ENCODE results near the gene ENTPD7. TPM values are rescaled to one million over a fixed set of nuclear protein-coding genes. Genes with fewer than 3 reads are reported as not detected.

The ENTPD7 gene
- total RNA-seq, 1 experiment from 2014 or later = 11.4 TPM

DNA sequence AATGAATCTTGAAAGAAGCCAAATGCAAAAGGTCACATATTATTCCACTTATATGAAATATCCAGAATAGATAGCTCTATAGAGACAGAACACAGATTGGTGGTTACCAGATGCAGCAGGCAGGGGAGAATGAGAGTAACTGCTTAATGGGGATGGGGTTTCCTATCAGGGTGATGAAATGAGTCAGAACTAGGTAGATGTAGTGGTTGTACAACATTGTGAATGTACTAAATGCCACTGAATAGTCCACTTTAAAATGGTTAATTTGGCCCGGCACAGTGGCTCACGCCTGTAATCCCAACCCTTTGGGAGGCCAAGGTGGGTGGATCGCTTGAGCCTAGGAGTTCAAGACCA, 29.7 kb upstream of the ENTPD7 start (continued):
- TF ChIP-seq ESRRA (CRISPR knock-in tag; IDR thresholded peaks at IDR 0.05; ENCODE audit: borderline replicate concordance) (no peak), SP1 (CRISPR knock-in tag; conservative IDR thresholded peaks at IDR 0.05) (no peak), JAZF1 (CRISPR knock-in tag; IDR thresholded peaks at IDR 0.05) (no peak), TCF7 (CRISPR knock-in tag; IDR thresholded peaks at IDR 0.05; ENCODE audit: low read depth) (no peak)

DNA sequence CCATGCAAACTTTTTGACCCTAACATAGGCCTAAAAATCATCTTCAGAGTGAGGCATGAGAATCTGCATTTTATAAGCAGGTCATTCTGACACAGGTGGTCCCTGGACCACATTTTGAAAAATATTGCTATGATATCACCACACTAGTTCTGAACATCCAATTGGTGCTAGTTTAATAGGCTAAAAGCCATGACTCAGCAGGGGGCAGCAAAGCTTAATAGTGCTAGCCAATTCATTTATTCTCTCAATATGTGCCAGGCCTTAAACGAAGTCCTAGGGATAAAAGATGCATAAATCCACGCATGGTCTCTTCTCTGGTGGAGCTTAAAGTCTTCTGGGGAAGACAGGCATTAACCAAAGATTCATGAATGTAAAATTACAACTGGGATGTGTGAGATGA, 28.9 kb upstream of the ENTPD7 start:
- no peak overlapping the region for H3K27ac Mint-ChIP-seq
- H3K9me3 Mint-ChIP-seq = peaks cover 2% of the 10 kb centered on the region
- ATAC-seq (no peak), DNase-seq (ENCODE audit: low spot score) (no peak)
- no peak overlapping the region for H3K4me3 Mint-ChIP-seq
- H3K36me3 Mint-ChIP-seq = no peaks in the 10 kb centered on the region
- H3K27me3 Mint-ChIP-seq (ENCODE audit: low read depth) = no peaks in the 10 kb centered on the region; the same call in none of the 2 replicates
- H3K4me1 Mint-ChIP-seq = peaks cover 8% of the 10 kb centered on the region
- POLR2A ChIA-PET = no interaction called here
- CTCF ChIA-PET = no interaction called here
- TF ChIP-seq GTF2I (CRISPR knock-in tag; conservative IDR thresholded peaks at IDR 0.05) (no peak), ZNF423 (CRISPR knock-in tag; IDR thresholded peaks at IDR 0.05) (no peak), CREM (CRISPR knock-in tag; IDR thresholded peaks at IDR 0.05) (no peak), MXD4 (CRISPR knock-in tag; IDR thresholded peaks at IDR 0.05; ENCODE audit: borderline replicate concordance) (no peak), TP53 (CRISPR knock-in tag; IDR thresholded peaks at IDR 0.05) (no peak), EMX1 (CRISPR knock-in tag; IDR thresholded peaks at IDR 0.05) (no peak)
- TF ChIP-seq, protein P1, sequence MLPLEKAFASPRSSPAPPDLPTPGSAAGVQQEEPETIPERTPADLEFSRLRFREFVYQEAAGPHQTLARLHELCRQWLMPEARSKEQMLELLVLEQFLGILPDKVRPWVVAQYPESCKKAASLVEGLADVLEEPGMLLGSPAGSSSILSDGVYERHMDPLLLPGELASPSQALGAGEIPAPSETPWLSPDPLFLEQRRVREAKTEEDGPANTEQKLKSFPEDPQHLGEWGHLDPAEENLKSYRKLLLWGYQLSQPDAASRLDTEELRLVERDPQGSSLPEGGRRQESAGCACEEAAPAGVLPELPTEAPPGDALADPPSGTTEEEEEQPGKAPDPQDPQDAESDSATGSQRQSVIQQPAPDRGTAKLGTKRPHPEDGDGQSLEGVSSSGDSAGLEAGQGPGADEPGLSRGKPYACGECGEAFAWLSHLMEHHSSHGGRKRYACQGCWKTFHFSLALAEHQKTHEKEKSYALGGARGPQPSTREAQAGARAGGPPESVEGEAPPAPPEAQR (CRISPR knock-in tag; IDR thresholded peaks at IDR 0.05) = no peak
- TF ChIP-seq, protein P2, sequence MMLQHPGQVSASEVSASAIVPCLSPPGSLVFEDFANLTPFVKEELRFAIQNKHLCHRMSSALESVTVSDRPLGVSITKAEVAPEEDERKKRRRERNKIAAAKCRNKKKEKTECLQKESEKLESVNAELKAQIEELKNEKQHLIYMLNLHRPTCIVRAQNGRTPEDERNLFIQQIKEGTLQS (CRISPR knock-in tag; conservative IDR thresholded peaks at IDR 0.05) = no peak

DNA sequence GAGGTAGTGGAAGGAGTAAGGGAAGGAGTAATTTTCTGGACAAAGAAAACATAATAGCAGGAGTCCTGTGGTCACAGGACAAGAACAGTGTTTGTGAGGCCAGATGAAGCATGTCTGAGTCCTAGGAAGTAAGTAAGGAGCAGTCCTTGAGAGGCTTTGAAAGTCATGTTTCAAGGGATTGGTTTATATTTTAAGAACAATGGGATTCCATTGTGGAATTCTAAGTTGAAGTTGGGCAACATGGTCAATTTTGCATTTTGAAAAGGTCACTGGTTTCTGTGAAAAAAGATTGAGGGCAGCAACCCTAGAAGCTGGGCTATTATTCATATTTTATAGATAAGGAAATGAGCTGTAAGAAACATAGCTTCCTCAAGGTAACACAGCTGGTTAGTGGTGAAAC, 28.3 kb upstream of the ENTPD7 start:
- no peaks in the 10 kb centered on the region; the same call in 1 of the 2 replicates for H3K27me3 Mint-ChIP-seq (ENCODE audit: low read depth)
- POLR2A ChIA-PET = no interaction called here
- no peaks in the 10 kb centered on the region for H3K36me3 Mint-ChIP-seq
- peaks cover 8% of the 10 kb centered on the region for H3K4me1 Mint-ChIP-seq
- H3K27ac Mint-ChIP-seq = no peak overlapping the region
- ATAC-seq (no peak), DNase-seq (ENCODE audit: low spot score) (no peak)
- no peaks in the 10 kb centered on the region for H3K9me3 Mint-ChIP-seq
- H3K4me3 Mint-ChIP-seq = no peak overlapping the region
- CTCF ChIA-PET = no interaction called here
- TF ChIP-seq, protein P3, sequence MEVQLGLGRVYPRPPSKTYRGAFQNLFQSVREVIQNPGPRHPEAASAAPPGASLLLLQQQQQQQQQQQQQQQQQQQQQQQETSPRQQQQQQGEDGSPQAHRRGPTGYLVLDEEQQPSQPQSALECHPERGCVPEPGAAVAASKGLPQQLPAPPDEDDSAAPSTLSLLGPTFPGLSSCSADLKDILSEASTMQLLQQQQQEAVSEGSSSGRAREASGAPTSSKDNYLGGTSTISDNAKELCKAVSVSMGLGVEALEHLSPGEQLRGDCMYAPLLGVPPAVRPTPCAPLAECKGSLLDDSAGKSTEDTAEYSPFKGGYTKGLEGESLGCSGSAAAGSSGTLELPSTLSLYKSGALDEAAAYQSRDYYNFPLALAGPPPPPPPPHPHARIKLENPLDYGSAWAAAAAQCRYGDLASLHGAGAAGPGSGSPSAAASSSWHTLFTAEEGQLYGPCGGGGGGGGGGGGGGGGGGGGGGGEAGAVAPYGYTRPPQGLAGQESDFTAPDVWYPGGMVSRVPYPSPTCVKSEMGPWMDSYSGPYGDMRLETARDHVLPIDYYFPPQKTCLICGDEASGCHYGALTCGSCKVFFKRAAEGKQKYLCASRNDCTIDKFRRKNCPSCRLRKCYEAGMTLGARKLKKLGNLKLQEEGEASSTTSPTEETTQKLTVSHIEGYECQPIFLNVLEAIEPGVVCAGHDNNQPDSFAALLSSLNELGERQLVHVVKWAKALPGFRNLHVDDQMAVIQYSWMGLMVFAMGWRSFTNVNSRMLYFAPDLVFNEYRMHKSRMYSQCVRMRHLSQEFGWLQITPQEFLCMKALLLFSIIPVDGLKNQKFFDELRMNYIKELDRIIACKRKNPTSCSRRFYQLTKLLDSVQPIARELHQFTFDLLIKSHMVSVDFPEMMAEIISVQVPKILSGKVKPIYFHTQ (CRISPR knock-in tag; IDR thresholded peaks at IDR 0.05) = no peak
- TF ChIP-seq, protein P4, sequence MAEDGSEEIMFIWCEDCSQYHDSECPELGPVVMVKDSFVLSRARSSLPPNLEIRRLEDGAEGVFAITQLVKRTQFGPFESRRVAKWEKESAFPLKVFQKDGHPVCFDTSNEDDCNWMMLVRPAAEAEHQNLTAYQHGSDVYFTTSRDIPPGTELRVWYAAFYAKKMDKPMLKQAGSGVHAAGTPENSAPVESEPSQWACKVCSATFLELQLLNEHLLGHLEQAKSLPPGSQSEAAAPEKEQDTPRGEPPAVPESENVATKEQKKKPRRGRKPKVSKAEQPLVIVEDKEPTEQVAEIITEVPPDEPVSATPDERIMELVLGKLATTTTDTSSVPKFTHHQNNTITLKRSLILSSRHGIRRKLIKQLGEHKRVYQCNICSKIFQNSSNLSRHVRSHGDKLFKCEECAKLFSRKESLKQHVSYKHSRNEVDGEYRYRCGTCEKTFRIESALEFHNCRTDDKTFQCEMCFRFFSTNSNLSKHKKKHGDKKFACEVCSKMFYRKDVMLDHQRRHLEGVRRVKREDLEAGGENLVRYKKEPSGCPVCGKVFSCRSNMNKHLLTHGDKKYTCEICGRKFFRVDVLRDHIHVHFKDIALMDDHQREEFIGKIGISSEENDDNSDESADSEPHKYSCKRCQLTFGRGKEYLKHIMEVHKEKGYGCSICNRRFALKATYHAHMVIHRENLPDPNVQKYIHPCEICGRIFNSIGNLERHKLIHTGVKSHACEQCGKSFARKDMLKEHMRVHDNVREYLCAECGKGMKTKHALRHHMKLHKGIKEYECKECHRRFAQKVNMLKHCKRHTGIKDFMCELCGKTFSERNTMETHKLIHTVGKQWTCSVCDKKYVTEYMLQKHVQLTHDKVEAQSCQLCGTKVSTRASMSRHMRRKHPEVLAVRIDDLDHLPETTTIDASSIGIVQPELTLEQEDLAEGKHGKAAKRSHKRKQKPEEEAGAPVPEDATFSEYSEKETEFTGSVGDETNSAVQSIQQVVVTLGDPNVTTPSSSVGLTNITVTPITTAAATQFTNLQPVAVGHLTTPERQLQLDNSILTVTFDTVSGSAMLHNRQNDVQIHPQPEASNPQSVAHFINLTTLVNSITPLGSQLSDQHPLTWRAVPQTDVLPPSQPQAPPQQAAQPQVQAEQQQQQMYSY (CRISPR knock-in tag; IDR thresholded peaks at IDR 0.05) = no peak
- TF ChIP-seq GRHL2 (CRISPR knock-in tag; IDR thresholded peaks at IDR 0.05; ENCODE audit: insufficient replicate concordance, severe bottlenecking) = no peak
- TF ChIP-seq MYBL2 (CRISPR knock-in tag; IDR thresholded peaks at IDR 0.05) = no peak
- TF ChIP-seq, protein P5, sequence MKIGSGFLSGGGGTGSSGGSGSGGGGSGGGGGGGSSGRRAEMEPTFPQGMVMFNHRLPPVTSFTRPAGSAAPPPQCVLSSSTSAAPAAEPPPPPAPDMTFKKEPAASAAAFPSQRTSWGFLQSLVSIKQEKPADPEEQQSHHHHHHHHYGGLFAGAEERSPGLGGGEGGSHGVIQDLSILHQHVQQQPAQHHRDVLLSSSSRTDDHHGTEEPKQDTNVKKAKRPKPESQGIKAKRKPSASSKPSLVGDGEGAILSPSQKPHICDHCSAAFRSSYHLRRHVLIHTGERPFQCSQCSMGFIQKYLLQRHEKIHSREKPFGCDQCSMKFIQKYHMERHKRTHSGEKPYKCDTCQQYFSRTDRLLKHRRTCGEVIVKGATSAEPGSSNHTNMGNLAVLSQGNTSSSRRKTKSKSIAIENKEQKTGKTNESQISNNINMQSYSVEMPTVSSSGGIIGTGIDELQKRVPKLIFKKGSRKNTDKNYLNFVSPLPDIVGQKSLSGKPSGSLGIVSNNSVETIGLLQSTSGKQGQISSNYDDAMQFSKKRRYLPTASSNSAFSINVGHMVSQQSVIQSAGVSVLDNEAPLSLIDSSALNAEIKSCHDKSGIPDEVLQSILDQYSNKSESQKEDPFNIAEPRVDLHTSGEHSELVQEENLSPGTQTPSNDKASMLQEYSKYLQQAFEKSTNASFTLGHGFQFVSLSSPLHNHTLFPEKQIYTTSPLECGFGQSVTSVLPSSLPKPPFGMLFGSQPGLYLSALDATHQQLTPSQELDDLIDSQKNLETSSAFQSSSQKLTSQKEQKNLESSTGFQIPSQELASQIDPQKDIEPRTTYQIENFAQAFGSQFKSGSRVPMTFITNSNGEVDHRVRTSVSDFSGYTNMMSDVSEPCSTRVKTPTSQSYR (CRISPR knock-in tag; IDR thresholded peaks at IDR 0.05) = no peak
- TF ChIP-seq, protein P6, sequence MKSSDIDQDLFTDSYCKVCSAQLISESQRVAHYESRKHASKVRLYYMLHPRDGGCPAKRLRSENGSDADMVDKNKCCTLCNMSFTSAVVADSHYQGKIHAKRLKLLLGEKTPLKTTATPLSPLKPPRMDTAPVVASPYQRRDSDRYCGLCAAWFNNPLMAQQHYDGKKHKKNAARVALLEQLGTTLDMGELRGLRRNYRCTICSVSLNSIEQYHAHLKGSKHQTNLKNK (CRISPR knock-in tag; IDR thresholded peaks at IDR 0.05) = no peak
- TF ChIP-seq ZNF317 (CRISPR knock-in tag; IDR thresholded peaks at IDR 0.05; ENCODE audit: borderline replicate concordance, low read depth) = no peak
- TF ChIP-seq, protein P7, sequence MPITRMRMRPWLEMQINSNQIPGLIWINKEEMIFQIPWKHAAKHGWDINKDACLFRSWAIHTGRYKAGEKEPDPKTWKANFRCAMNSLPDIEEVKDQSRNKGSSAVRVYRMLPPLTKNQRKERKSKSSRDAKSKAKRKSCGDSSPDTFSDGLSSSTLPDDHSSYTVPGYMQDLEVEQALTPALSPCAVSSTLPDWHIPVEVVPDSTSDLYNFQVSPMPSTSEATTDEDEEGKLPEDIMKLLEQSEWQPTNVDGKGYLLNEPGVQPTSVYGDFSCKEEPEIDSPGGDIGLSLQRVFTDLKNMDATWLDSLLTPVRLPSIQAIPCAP (CRISPR knock-in tag; IDR thresholded peaks at IDR 0.05) = no peak
- no peak for TF ChIP-seq ZNF232 (CRISPR knock-in tag; IDR thresholded peaks at IDR 0.05)
- TF ChIP-seq ETV6 (CRISPR knock-in tag; IDR thresholded peaks at IDR 0.05) = no peak
- TF ChIP-seq CREM (CRISPR knock-in tag; IDR thresholded peaks at IDR 0.05) = no peak
